BJ (cell line): Measurements from ENCODE around the gene GPR75. TPM values are rescaled to one million over a fixed set of nuclear protein-coding genes. Genes with fewer than 3 reads are reported as not detected.

Experiments used
- CTCF ChIA-PET: fragments of 350-600 bp; formaldehyde crosslinking; extraction: SDS; loops from one replicate; lab custom pipeline; 2021; ENCODE audit warnings: antibody characterized with exemption, inconsistent platforms; lab: Yijun Ruan, JAX
- POLR2A ChIA-PET: fragments of 300-600 bp; sonication (Branson Sonifier 250); formaldehyde crosslinking; extraction: SDS; loops from one replicate; lab custom pipeline; 2021; ENCODE audit warnings: antibody characterized with exemption; lab: Charles Lee
- DNase-seq: peaks from one replicate; pipeline ENCODE4 v3.0.0-alpha.2; 2011; ENCODE audit warnings: low read depth
- H3K27me3 ChIP-seq: 2 replicates; pipeline ENCODE4 v1.6.0; 2011; ENCODE audit warnings: low read length; ENCODE audit not compliant: control insufficient read depth, insufficient read depth
- H3K36me3 ChIP-seq: 2 replicates; pipeline ENCODE4 v1.5.1; 2011; ENCODE audit warnings: low read length; ENCODE audit not compliant: control insufficient read depth, insufficient read depth
- H3K4me3 ChIP-seq: 2 replicates; pipeline ENCODE4 v1.5.1; 2011; ENCODE audit warnings: low read depth, mild to moderate bottlenecking, control low read depth, low read length
- polyA plus RNA-seq: library from polyadenylated mRNA; depleted of rRNA; stranded (reverse); fragments of >200 nt; gene quantifications from 2 replicates; pipeline ENCODE4 v1.2.3, GENCODE V29; 2011; rRNA removed
- small RNA-seq: library from RNA; depleted of rRNA; stranded (forward); fragments of <200 nt; gene quantifications from one replicate; pipeline ENCODE3, GENCODE V24; 2012; ENCODE audit warnings: low replicate concordance, low read depth; ENCODE audit not compliant: insufficient read length
- TF ChIP-seq, protein P1 (sequence below): IDR thresholded peaks from 2 replicates; pipeline ENCODE4 v1.5.1; 2011; ENCODE audit warnings: low read depth, mild to moderate bottlenecking, control low read depth, inconsistent platforms, low read length, moderate library complexity; ENCODE audit not compliant: insufficient read depth

The GPR75 gene
- polyA plus RNA-seq, 1 experiment: 1.5 TPM

DNA sequence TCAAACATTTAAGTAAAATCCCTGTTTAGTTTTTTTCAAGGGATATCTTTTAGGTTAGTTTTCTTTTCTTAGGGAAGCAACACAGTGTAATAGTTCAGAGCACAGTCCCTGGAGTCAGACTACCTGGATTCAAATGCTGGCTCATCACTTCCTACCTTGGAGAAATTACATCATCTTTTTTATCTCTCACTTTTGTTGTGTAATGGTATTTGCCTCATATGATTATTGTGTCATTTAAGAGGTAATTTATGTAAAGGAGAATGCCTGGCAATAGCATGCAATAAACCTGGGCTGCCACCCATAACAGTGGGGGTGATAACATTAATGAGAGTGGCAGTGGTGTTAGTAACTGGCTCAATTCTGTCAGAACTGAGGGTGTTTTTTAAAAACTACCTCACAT lies 46.6 kb downstream of the GPR75 start:
- TF ChIP-seq, protein P1, sequence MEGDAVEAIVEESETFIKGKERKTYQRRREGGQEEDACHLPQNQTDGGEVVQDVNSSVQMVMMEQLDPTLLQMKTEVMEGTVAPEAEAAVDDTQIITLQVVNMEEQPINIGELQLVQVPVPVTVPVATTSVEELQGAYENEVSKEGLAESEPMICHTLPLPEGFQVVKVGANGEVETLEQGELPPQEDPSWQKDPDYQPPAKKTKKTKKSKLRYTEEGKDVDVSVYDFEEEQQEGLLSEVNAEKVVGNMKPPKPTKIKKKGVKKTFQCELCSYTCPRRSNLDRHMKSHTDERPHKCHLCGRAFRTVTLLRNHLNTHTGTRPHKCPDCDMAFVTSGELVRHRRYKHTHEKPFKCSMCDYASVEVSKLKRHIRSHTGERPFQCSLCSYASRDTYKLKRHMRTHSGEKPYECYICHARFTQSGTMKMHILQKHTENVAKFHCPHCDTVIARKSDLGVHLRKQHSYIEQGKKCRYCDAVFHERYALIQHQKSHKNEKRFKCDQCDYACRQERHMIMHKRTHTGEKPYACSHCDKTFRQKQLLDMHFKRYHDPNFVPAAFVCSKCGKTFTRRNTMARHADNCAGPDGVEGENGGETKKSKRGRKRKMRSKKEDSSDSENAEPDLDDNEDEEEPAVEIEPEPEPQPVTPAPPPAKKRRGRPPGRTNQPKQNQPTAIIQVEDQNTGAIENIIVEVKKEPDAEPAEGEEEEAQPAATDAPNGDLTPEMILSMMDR: no peak
- no peaks in the 10 kb centered on the region for H3K27me3 ChIP-seq
- H3K4me3 ChIP-seq: no peak overlapping the region
- ChIA-PET CTCF (interaction anchor here (0.6 to 1.0 kb wide), 2 partner anchors 11 to 147 kb away, joined by 4 read pairs; no protein-coding TSS in a partner anchor), POLR2A (interaction anchor here (0.6 kb wide), 1 partner anchor 101 kb away, joined by 4 read pairs; no protein-coding TSS in a partner anchor)
- peaks cover 9% of the 10 kb centered on the region for H3K36me3 ChIP-seq
- no peak for DNase-seq

GRCh38 chr2:53811601-53812000 lies 48.2 kb downstream of the GPR75 start:
- H3K36me3 ChIP-seq: peaks cover 10% of the 10 kb centered on the region

More at GRCh38 chr2:53811601-53812000, 48.2 kb downstream of the GPR75 start:
- ChIA-PET POLR2A (no interaction called here), CTCF (no interaction called here)
- Histone ChIP-seq H3K4me3 (no peak overlapping the region), H3K27me3 (no peaks in the 10 kb centered on the region)
- DNase-seq: no peak
- TF ChIP-seq, protein P1: no peak

Small RNA genes lying within 50 kb of the gene (small RNA-seq; reads per million reads assigned to genes)
- 0.84 reads per million for gene MIR3682

Other genes starting within 250 kb of the GPR75 start
- gene CHAC2, start 92.2 kb downstream of the GPR75 start, polyA plus RNA-seq: 0.98 and 2.0 TPM in 2 replicates
- 10.9 and 22.5 TPM in 2 replicates for gene ASB3, start 73.0 kb downstream of the GPR75 start, polyA plus RNA-seq
- gene ERLEC1, start 72.9 kb downstream of the GPR75 start, polyA plus RNA-seq: 26.6 and 55.6 TPM in 2 replicates
- gene PSME4, start 111.0 kb upstream of the GPR75 start, polyA plus RNA-seq: 14.9 and 32.1 TPM in 2 replicates